ENCODE results near the gene LMAN2L.
A peak's percentile ranks its signal among the peaks of the same experiment; 100 is the strongest.

Gene LMAN2L

GRCh38 chr2:96773922-96774321, 34.1 kb upstream of the LMAN2L start:
- TF ChIP-seq CTCF (IDR thresholded peaks at IDR 0.05; ENCODE audit: control insufficient read depth, extremely low read depth, insufficient read depth), result no peak
- H3K4me3 ChIP-seq (ENCODE audit: low read depth, low read length), result no peak overlapping the region
- DNase-seq (ENCODE audit: low read depth), result no peak

GRCh38 chr2:96772903-96773671, 33.2 kb upstream of the LMAN2L start:
- no peak for DNase-seq (ENCODE audit: low read depth)
- H3K4me3 ChIP-seq (ENCODE audit: low read depth, low read length), result no peak overlapping the region
- no peak for TF ChIP-seq CTCF (IDR thresholded peaks at IDR 0.05; ENCODE audit: control insufficient read depth, extremely low read depth, insufficient read depth)

GRCh38 chr2:96771796-96772618, 32.1 kb upstream of the LMAN2L start:
- H3K4me3 ChIP-seq (ENCODE audit: low read depth, low read length), result no peak overlapping the region
- TF ChIP-seq CTCF (IDR thresholded peaks at IDR 0.05; ENCODE audit: control insufficient read depth, extremely low read depth, insufficient read depth), result peak; percentile 34
- DNase-seq (ENCODE audit: low read depth), result peak; percentile 90

GRCh38 chr2:96770442-96771202, 30.8 kb upstream of the LMAN2L start:
- DNase-seq (ENCODE audit: low read depth), result no peak
- H3K4me3 ChIP-seq (ENCODE audit: low read depth, low read length), result 0 out of 2 replicates have a peak overlapping the region, but pooled peaks have one; percentile 7
- TF ChIP-seq CTCF (IDR thresholded peaks at IDR 0.05; ENCODE audit: control insufficient read depth, extremely low read depth, insufficient read depth), result no peak

GRCh38 chr2:96769814-96770213, 29.9 kb upstream of the LMAN2L start:
- no peak overlapping the region for H3K4me3 ChIP-seq (ENCODE audit: low read depth, low read length)
- peak; percentile 86 for DNase-seq (ENCODE audit: low read depth)
- TF ChIP-seq CTCF (IDR thresholded peaks at IDR 0.05; ENCODE audit: control insufficient read depth, extremely low read depth, insufficient read depth), result no peak

GRCh38 chr2:96768083-96768561, 28.3 kb upstream of the LMAN2L start:
- DNase-seq (ENCODE audit: low read depth), result no peak
- no peak overlapping the region for H3K4me3 ChIP-seq (ENCODE audit: low read depth, low read length)
- no peak for TF ChIP-seq CTCF (IDR thresholded peaks at IDR 0.05; ENCODE audit: control insufficient read depth, extremely low read depth, insufficient read depth)
